HG03520 (cell line): ENCODE results near the gene C10orf53.
"Not testable (repeated sequence)": the region's sequence is repeated elsewhere in the genome, so short reads cannot be mapped to it uniquely, and the experiment has no call there.

Experiments
- ATAC-seq: cut with Tn5 transposase; IDR thresholded peaks from one replicate; pipeline ENCODE4 v1.9.1; 2021; ENCODE audit warnings: mild to moderate bottlenecking, moderate library complexity; ENCODE audit not compliant: unreplicated experiment

The C10orf53 gene

DNA sequence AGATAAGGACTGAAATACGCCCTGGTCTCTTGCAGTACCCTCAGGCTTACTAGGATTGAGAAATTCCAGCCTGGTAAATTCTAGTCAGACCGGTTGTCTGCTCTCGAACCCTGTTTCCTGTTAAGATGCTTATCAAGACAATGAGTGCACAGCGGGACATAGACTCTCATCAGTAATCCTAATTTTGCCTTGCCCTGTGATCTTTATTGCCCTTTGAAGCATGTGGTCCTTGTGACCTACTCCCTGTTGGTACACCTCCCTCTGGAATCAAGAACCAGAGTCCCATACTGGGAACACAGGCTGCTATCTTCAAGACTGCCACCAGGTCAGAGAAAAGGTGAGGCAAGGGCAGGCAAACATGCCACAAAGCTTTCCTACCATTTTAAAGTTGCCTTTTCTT is 7.2 kb downstream of the C10orf53 start:
- ATAC-seq: no peak

DNA sequence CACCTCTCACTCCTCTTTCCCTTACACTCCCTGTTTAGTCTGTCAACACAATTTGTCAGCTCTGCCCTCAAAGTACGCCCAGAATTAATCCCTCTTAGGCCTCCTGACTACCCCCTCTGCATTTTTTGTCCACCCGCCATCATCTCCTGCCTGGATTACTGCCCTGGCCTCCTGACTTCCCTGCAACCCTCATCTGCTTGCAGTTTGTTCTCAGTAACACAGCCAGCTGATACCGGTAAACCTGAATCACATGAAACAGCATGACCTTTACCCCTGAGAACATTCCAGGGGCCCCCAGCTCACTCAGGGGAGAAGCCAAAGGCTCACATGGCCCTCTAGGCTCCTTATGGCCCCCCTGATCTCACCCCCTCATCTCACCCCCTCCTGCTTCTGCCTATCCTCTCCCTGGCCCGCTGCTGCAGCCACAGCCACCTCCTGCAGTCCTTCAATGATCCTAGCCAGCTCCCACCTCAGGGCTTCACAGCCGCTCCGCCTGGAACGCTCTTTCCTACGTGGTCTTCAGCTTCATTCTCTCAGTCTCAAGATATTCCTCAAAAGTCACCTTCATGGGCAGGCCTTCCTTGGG is 8.9 kb downstream of the C10orf53 start:
- ATAC-seq: no peak

DNA sequence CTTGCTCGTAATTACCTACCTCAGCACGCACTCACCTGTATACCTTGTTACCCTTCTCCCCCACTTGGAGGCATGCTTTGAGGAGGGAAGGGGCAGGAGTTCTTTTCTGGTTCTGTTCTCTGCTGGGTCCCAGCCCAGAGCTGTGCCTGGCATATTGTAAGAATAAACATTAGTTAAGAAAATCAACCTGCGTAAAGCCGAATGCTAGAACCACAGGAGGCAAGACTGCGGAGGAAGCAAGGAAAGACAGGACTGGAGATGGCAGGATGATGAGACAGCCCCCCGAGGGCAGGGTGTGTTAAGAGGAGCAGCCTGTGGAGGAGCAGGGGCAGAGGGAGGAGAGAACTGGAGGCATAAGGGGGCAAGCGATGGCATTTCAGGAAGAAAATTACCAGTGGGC is 9.5 kb downstream of the C10orf53 start:
- ATAC-seq: no peak

DNA sequence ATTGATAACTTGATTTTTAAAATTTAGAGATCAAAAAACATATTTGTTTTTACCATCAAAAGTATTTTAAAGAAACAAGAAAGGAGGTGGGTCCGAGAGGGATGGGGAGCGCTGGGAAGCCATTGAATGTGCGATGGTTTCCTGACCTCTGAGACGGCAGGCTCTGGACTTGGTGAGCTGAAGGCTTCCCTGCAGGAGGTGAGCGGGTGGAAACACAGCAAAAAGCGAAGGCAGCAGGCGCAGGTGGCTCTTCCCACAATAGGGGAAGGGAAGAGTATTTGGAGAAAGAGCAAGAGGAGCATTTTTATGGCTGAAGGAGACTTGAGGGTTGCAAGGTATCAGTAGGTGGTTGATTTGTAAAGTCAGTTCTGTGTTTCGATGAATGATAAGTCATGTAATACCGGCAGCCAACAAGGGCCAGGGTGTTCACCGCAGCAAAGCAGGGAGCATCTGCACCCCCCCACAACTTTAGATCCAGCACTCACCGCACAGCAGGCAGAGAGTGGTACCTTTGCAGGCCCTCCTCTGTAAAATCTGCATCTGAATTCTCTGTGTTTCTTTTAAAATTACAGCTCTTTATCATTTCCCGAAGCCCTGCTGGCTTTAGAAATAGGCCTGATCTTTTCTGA is 10.5 kb downstream of the C10orf53 start:
- ATAC-seq: no peak

DNA sequence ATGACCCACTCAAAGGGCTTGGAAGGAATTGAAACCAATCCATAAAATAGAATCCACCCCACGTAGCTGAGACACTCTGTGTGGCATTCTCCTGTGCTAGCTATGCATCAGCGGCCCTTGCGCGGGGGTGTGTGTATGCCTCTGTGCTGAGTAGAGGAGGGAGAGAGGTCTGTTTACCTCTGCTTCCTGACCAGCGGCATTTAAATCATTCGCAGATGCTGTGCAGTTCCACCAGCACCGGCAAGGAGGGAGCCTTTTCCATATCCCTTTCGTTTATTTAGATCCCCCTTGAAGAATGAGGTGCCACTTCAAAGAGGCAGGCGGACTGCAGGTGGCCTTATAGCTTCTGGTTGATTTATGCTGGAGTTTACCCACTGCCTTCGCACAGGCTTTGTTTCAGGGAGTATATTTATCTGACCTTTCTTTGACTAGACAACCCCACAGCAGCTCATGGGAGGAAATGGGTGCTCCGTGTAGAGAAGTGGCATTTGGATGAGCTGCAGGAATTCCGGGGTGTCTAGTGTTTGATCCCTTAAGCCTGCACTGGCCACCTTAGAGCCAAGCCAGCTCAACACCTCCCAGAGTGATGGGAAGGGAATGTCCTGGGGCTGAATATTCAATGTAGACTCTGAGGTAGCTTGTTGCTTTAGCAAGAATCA is 11.4 kb downstream of the C10orf53 start:
- no peak for ATAC-seq

DNA sequence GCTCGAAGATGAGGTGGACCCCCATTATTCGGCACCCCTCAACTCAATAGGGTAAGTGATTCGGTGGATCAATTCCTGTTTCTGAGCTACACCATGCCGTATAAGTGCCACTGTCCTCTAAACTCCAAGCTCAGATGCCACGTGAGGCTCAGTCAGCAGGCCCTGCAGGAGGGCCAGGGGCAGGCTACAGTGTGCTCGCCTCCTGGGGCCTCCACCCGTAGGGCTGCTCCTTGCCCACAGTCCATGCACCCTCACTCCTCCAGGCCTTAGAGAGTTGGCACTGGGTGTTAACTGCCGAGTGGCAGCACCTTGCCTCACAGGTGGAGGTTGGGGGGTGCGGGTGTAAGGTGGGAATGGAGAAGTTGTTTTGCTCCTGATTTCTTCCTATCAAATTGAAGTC is 12.1 kb downstream of the C10orf53 start:
- ATAC-seq: no peak

DNA sequence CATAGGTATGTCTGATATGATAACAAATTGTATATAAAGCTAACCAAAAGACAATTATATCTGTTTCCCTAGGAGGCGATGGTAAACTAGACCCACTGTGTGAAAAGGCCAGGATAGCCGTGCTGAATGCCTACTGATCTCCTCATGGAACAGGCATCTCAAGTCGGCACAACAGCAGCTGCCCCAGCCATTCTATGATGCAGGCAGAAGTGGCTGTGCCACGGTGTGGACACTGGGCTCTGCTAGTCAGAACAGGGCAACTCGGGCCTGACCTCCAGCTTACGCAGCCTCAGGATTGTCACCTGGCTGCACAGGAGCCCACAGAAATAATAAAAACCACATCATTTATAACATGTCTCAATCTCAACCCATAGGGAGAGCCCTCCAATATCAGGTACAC is 15.0 kb downstream of the C10orf53 start:
- ATAC-seq: no peak

DNA sequence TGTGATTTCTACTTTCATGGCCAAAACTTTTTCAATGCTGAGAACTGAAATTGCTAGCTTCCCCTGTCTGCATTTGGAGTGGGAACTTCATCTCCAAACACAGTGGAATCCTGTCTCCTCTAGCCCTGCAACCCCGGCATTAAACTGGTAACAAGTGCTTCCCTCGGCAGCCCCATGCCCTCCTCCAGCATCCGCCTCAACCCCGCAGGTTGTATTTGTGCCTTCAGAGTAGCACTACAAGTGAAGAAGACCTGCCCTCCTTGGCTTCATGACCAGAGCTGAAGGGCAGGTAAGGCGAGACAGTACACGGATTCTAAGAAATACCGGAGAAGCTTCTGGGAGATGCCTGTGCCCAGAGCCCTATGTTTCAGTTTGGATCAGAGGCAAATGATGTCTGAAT is 16.9 kb downstream of the C10orf53 start:
- ATAC-seq: no peak

DNA sequence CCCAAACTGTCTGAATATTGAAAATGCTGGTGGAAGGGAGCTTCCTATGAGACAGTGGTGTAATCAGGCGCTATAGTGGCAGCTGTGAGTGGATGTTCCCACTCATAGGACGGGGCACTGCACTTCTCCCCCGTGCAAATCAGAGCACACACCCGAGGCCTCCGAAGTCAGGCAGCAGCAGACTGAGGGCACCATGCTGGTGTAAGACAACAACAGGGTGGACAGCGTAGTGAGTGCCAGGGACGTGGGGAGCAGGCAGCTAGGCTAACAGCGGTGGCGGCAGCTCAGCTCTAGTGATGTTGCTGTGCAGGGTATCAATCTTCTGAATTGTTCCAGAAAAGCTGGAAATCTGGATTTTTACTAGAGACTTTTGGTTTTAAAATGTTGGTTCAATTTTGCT is 19.2 kb downstream of the C10orf53 start:
- ATAC-seq: no peak

DNA sequence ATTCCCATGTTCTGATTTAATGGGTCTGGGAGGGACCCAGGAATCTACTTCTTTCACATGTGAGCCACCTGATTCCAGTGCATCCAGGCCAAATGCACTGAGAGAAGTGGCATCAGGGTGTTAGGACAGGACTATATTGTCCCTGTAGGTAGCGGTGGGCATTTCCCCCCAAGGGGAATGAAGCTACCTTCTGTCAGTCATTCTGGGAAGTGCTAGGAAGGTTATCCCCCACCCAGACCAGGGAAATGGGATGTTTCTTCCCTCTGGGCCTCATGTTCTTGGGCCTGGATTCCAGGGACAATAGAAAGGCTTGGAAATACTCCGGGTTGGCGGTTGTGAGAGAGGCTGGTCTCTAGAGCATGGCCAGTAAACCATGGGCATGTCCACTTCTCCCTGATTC is 20.8 kb downstream of the C10orf53 start:
- ATAC-seq: no peak

DNA sequence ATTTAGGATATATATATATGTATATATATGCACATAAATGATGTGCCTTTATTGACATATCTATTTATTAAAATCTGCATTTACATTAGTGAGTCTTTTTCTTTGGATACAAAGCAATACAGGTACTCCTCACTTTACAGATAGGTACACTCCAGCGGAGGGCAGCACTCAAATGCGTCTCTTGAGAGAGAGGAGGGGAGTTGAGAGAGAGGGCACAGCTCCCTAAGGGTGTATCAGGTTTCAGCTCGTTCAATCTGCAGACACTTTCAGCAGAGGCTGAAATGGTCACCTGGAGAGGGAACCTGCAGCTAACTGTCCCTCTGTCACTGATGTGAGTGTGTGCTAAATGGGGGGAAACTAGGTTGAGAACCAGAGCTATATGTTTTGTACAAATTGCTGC is 21.5 kb downstream of the C10orf53 start:
- ATAC-seq: no peak

DNA sequence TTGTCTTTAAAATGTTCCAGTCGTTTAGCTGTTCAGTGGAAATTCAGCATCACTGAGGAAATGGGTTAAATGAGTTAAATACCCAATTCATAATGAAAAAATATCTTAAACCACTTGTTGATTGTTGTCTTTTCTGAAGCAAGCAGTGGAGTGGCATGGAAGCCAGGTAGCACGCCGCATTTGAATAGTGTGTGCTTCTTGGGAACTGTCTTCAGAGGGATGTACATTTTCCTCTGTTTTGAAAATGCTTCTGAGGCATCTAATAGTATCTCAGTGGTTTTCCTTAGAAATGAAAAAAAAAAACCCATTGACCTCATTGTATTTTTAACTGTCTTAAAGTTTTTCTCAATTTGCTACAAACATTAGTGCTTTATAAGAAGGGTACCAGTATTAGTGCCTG is 28.1 kb downstream of the C10orf53 start:
- ATAC-seq: no peak

DNA sequence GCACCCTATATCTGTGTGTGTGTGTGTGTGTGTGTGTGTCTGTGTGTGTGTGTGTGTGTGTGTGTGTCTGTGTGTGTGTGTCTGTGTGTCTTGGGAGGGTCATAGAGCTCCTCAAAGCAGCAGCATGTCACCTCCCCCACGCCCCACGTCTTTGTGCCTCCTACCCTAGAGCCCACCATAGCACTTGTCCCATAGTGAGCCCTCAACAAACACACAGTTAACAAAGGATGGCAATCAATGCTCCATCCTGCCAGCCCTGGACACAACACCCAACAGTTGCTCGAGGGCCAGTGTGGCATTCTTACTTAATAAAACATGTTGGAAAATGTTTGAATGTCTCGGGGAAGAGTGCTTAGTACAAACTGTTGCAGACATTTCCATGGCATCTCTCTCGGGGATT is 30.5 kb downstream of the C10orf53 start:
- ATAC-seq: no peak

DNA sequence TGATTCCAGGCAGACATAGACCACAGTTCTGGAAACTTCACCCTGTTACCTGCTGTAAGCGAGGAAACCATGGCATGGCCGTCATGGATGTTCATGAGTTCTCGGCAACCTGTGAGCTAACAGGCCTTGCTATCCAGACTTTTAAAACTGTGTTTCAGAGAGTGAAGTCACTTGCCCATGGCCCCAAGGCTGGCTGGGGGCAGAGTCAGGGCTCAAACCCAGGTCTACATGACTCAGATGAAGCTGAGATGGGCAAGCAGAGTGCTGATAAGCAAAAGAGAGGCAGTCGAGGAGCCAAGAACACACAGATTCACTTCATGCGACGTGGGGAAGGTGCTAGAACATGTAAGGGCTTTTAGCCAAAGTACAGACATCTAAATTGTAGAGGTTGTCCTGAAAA is 31.5 kb downstream of the C10orf53 start:
- no peak for ATAC-seq

DNA sequence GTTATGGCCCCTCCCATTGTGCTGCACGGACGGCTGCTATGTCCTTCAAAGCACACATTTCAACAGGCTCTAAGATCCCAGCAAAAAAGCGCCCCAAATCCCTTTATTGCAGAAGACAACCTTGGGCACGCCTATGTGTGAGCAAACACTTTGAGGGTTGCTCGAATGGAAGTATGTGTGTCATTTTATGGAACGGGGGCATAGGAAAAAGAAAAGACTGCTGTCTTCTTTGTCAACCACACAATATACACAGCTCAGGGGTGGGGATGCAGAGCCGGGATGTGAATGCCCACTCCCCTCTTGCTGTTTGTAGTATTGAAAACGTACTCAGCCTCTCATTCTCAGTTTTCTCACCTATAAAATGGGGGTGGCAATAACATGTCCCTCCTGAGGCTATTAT is 32.0 kb downstream of the C10orf53 start:
- ATAC-seq: no peak

DNA sequence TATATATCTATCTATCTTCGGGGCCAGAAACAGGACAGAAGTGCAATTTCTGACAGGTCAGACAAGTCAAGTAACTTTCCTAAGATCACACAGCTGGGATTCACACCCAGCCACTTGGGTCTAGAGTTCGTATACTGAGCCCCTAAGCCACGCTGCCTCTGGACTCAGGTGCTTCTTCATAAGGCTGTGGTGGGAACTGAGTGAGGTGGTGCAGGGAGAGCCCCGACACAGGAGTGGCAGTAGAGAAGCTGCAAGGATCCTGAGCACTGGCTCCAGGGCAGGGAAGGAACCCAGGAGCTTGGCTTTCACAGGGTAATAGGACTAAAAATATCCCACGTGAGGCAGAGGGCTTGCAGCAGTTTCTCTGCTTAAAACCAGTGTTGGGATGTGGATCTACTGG is 33.8 kb downstream of the C10orf53 start:
- ATAC-seq: no peak

DNA sequence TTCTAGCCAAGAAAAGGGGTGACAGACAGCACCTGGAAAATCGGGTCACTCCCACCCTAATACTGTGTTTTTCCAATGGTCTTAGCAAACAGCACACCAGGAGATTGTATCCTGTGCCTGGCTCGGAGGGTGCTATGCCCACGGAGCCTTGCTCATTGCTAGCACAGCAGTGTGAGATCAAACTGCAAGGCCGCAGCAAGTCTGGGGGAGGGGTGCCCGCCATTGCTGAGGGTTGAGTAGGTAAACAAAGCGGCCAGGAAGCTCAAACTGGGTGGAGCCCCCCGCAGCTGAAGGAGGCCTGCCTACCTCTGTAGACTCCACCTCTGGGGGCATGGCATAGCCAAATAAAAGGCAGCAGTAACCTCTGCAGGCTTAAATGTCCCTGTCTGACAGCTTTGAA is 35.7 kb downstream of the C10orf53 start:
- ATAC-seq: not testable (repeated sequence)

DNA sequence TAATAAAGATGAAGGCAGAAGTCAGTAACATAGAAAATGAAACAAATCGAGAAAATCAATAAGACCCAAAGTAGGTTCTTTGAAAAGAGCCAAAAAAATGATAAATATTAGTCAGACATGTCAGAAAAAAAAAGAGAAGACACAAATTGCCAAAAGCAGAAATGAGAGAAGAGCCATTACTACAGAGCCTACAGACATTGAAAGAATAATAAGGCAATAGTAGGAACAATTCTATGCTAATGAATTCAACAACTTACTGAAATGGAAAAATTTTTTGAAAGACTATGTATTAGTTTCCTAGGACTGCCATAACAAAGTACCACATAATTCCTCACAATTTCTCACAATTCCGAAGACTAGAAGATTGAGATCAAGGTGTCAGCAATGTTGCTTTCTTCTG is 47.1 kb downstream of the C10orf53 start:
- ATAC-seq: no peak

DNA sequence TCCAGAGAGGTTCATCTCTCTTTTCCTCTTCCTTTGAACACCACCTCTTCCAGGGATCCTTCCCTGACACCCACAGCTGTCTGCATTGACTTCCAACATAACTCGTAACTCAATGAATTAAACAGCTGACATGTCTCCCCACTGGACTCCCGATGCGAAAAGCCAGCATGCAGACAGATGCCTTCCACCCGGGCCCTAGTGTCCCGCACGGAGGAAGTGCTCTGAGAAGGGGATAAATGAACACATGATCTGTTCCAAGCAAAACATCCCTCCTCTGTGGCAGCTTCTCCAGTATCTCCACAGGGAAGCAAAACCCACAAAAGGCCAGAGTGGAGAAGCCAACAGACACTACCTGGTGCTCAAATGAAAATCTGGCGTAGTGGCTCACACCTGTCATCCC is 54.4 kb downstream of the C10orf53 start:
- no peak for ATAC-seq

DNA sequence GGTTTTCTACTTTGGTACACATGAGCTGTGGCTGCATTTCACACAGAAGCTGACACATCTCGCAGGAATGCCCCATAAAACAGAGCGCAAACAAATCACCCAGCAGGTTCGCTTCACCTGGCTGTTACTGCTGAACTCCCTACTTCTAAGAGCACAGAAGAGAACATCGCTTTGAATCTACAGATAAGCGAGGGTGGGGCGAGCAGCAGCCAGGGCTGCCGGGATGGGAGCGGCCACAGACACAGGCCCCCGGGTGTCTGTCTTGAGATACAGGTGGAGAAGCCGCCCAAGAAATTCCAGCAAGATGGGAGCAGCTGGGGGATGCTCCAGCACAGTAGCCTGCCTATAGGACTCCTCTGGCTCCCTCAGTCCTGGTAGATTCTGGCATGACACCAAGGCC is 55.2 kb downstream of the C10orf53 start:
- ATAC-seq: no peak

DNA sequence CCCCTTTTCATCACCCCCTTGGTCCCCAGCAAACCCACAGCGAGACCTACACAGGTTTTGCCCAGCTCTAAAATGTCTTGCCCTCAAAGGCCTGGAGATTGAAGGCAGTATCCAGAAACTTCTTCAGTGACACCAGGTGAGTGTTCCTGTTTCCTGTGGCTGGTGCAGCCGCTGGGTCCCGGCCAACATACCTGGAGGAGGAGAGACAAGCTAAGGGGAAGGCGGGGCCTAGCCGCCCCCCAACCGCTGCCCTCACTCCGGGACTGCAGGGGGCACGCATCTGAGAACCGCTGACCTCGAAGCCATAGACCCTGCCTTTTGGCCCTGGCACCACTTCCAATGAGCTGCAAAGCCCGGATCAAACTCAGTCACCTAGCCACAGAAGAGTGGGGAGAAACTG is 55.7 kb downstream of the C10orf53 start:
- ATAC-seq: no peak

DNA sequence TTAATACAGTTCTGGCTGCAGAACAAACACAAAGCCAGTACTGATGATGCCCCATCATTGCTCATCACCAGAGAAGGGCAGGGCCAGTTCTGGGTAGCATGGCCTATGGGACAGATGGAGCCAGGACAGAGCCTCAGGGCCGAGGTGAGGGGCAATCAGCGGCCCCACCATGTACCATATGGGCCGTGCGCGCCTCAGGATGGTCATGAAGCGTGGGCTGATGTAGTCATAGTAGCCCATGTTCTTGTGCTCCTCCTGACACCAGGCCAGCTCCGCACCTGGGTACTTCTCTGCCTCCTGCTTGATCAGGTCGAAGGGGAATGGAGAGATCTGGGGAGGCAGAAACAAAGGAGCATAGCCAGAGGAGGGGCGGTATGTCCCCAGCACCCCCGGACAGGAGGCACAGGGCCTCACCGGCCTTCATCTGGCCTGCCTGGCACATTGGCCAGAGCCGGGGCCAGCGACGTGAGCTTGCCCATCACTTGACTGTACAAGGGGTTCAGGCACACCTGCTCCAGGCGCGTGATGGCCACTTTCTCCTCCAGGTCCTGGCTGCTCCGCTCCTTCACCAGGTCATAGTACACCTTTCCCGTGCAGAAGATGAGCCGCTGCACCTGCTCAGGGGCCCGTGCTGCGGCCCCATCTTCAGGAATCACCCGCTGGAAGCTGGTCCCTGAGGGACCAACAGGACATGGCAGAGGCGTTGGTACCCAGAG is 56.6 kb downstream of the C10orf53 start:
- no peak for ATAC-seq
